ENCODE measurements around the gene NINJ2.

Gene NINJ2

DNA sequence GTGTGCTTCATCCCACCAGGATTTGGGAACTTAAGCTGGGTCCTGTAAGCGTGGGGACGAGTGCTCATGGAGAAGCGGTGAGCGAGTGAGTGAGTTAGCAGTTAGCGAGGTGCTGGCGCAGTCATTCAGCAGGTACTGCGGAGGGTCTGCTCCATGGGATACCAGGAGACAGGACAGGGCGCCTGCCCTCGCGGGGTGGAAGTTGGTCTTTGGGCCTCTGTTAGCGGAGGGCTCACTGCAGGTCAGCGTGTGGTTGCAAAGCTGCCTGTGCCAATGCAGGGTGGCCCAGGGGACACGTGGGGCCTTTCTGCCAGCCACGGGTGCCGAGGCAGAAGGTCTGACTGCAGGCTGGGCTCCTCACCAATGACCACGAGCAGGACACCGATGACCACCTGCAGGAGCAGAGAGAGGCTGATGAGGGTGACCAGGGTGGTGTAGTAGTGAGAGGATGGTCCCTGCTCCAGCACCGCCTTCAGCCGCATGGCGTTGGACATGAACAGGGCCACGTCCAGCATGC, 97.6 kb downstream of the NINJ2 start:
- in situ Hi-C loops (cut with HindIII; ENCODE audit: low pct_ligation_motif_present, low pct_unique_long_range_greater_than_20kb, low sequenced_read_pairs): no loop called here
- DNase-seq: no peak

DNA sequence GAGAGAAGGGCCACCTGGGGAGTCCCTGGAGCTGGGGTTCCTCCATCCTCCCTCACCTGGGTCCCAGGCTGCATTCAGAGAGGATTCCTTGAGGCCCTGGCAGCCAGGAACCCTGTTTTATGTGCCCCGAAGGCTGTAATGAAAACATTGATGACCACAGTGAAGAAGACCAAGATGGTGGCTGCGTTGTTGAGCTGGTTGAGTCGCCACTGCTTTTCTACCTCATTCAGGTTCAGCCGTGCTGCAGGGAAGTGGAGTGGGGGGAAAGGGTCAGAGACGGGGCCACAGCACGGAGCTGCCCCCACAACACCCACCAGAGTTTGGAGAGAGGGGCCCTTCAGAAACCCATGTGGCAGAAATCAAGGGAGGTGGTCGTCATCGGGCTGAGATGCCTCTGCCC, 98.1 kb downstream of the NINJ2 start:
- DNase-seq: no peak
- in situ Hi-C loops (cut with HindIII; ENCODE audit: low pct_ligation_motif_present, low pct_unique_long_range_greater_than_20kb, low sequenced_read_pairs): no loop called here

DNA sequence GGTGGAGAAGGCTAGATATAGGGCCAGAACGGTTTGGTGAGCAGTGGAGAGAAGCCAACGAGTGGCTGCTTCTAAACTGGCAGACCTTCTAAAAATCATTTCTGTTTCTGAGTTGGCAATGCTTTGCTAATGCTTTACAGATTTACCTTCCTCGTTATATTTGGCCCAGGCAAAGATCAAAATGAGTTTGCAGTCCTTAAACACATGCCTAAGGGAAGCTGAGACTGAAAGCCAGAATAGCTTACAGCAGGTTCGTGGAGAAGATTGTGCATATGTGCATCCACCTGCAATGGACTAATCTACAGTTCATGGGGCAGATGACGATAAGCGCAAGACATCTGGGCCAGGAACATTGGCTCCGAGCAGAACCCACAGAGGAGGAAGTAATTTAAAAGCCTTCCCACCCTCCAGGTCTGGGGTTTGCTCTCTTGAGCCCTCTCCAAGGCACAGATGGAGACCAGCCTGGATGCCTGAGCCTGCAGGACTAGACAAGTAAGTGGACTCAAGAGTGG, 99.4 kb downstream of the NINJ2 start:
- DNase-seq: no peak
- in situ Hi-C loops (cut with HindIII; ENCODE audit: low pct_ligation_motif_present, low pct_unique_long_range_greater_than_20kb, low sequenced_read_pairs): no loop called here

DNA sequence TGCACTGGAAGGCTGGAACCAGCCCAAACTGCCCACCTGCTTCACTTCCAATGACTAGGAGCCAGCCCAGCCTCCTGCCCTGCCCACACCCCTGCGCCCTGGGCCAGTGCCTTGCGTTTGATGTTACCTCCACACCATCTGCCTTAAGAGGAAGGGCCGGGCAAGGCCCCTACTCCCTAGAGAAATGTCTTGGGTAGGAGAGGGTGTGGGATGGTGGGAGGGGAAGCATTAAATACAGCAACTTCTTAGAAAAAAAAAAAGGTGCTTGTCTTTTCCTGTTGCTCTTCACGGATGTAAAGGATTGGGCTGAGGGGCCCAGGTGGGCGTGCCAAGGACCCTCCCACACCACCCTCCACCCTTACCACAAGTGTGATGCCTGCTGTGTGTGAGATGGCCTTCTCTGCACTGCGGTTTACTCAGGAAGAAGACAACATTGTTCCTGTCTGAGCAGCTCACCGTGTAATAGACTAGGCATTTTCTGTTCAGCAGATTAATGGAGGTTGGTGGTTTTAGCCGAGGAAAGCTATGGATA, 99.9 kb downstream of the NINJ2 start:
- DNase-seq: no peak
- in situ Hi-C loops (cut with HindIII; ENCODE audit: low pct_ligation_motif_present, low pct_unique_long_range_greater_than_20kb, low sequenced_read_pairs): no loop called here

DNA sequence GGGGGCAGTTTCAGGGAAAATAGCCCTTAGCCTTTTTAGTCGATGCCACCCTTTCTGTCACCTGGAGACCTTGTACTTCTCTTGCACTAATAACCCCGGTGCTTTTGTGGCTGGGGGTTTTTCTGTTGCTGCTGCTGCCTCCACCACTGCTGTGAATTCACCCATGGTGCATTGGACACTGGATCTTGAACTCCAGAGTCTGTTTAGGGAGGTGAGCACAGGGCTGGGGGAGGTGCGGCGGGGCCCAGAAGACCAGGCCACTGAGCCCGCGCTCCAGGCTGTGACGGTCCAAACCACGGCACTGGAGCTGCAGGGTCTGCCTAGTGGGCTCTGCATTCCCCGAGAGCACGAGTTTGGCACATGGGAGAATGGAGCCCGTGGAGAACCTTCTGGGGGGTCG, 100.6 kb downstream of the NINJ2 start:
- in situ Hi-C loops (cut with HindIII; ENCODE audit: low pct_ligation_motif_present, low pct_unique_long_range_greater_than_20kb, low sequenced_read_pairs): no loop called here
- DNase-seq: no peak

DNA sequence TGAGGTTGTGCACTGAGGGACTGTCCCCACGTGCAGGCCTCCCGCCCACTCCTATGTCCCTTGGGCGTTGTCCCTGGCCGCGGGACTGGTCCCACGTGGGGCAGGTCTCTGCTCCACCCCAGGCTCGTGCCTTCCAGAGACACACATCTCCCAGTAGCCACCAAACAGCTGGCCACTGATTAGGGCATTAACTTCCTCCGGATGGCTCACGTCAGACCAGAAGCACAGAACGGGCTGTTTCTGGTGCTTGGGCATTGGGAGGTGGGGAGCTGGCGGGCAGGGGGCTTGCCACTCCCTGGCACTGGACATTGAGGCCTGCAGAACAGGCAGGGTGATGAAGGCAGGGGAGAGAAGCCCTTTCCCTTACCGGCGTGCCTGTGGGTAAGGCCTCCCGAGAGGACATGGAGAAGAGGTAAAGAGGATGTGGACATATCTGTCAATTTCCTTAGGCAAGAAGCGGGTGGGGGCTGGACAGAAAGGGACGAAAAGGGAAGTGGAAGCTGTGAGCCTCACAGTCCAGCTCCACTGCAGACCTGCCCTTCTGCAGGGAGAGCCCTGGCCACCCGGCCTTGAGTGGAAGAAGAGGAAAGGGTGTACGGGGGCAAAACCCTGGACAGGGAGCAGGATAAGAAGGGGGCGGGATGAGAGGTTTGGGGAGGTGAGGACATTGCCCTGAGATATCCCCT, 101.2 kb downstream of the NINJ2 start:
- in situ Hi-C loops (cut with HindIII; ENCODE audit: low pct_ligation_motif_present, low pct_unique_long_range_greater_than_20kb, low sequenced_read_pairs): no loop called here
- no peak for DNase-seq

DNA sequence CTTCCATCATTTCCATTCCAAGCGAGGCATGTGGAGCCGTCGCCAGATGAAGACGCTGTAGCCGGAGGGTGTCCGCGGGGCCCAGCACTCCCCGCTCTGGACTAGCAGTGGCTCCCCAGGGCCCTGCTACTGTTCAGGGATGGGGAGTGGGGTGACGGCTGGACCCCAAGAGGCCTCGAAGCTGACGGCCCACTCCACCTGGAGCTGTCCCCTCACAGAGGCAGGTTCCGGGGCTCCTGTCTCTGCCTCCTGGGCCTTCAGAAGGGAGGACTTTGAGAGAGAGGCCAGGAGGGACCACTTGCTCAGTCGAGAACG, 101.9 kb downstream of the NINJ2 start:
- DNase-seq: no peak
- in situ Hi-C loops (cut with HindIII; ENCODE audit: low pct_ligation_motif_present, low pct_unique_long_range_greater_than_20kb, low sequenced_read_pairs): no loop called here

DNA sequence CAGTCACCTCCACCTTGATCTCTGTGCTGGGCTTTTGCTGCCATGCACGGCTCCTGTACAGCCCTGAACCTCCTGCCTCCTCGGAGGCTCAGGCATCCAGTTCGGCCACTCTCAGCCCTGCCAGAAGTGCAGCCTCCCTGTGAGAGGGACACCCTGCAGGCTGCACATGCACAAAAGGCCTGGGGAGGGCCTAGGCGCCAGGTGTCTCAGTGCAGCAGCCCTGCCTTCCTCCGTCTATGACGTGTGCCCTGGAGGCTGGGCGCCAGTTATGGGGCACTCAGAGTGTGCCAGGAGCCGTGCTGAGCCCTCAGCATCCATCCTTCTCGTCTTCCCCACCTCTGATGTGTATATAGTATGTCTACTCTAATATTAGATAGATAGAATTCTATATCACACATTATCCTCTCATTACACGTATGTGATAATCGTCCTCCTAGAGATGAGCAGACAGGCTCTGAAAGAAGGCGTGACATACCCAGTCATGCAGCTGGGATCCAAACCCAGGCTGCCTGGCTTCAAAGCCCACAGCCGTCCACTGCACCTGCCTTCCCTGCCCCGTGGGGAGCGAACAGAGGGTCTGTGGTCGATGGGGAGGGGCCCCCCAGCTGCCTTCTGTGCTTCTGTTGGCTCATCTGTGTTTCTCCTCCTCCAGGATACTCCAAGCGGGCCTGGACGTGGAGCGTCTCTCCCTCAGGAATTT, 102.4 kb downstream of the NINJ2 start:
- no peak for DNase-seq

DNA sequence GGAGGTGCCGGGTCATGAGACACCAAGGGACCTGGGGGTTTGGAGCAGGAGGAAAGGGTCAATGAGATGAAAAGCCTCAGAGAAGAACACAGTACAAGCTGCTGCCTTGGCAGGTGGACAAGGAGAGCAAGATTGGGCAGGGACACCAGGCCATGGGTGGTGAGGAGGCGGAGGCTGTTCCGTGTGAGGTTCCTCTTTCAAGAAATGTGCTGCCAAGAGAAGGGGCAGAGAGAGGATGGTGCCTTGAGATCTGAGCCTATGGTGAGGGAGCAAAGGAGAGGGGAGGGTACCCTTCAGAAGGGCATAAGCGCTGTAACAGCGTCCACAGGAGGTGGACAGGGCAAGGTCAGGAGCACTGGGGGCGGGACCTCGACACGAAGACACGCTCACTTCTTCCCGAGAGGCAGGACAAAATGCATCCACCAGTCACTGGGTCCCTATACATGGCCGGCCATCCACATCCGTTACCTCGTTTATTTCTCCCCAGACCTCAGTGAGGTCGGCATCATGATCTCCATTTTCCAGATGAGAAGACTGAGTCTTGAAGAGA, 103.3 kb downstream of the NINJ2 start:
- in situ Hi-C loops (cut with HindIII; ENCODE audit: low pct_ligation_motif_present, low pct_unique_long_range_greater_than_20kb, low sequenced_read_pairs): no loop called here
- no peak for DNase-seq

More for the DNA sequence above, 102.4 kb downstream of the NINJ2 start:
- in situ Hi-C loops (cut with HindIII; ENCODE audit: low pct_ligation_motif_present, low pct_unique_long_range_greater_than_20kb, low sequenced_read_pairs): no loop called here

DNA sequence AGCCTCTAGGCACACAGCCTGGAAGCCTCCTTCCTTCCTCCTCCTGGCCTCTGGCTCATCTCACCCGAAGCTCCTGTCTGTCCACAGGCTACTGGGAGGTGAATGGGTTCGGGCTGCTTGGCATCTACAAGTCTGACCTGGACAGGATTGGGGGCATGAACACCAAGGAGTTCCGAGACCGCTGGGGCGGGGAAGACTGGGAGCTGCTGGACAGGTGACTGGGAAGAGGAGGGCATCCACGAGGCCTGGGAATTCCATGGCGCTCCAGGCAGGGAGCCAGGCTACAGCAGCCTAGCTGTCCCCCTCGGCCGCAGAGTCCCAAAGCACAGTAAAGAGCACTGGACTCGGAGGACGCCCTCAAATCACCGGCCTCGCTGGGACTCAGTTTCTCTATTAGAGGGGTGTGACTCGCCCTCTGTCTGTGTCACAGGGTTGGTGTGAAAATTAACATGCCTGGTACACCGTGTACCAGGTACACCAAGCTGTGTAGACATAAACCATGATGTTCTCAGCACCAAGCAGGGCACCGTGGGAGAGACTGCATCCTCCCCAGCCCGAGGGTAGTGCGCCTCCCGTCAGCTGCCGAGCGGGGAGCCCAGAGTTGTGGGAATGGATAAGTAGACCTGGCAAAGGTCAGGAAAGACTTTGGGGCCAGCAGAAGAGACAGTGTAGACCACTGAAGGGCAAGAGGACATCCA, 103.9 kb downstream of the NINJ2 start:
- DNase-seq: no peak
- in situ Hi-C loops (cut with HindIII; ENCODE audit: low pct_ligation_motif_present, low pct_unique_long_range_greater_than_20kb, low sequenced_read_pairs): no loop called here

DNA sequence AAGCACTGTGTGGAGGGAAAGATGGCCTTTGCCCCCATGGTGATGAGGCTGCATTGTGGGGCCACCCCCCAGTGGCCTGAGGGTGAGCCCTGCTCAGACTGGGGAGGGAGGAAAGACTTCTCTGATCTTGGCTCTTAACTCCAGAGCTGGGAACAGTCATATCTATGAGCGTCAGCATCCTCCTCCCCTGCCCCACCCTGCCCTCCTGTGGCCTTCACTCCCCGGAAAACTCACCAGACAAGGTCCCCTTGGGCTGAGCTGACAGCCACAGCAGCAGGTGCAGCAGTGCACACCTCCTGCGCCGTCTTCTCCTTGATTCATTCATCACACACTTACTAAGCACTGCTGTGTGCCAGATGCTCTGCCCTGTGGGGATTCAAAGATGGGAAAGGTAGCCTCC, 104.7 kb downstream of the NINJ2 start:
- no peak for DNase-seq
- in situ Hi-C loops (cut with HindIII; ENCODE audit: low pct_ligation_motif_present, low pct_unique_long_range_greater_than_20kb, low sequenced_read_pairs): no loop called here

DNA sequence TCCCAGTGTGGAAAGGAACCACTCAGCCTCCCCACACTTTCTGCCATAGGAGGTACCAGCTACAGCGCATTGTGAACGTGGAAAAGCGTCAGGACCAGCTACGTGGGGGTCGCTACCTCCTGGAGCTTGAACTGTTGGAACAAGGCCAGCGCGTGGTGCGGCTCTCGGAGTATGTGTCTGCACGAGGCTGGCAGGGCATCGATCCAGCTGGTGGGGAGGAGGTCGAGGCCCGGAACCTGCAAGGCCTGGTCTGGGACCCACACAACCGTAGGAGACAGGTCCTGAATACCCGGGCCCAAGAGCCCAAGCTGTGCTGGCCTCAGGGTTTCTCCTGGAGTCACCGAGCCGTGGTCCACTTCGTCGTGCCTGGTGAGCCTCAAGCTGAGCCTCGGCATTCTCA, 106.7 kb downstream of the NINJ2 start:
- in situ Hi-C loops (cut with HindIII; ENCODE audit: low pct_ligation_motif_present, low pct_unique_long_range_greater_than_20kb, low sequenced_read_pairs): no loop called here
- DNase-seq: no peak

DNA sequence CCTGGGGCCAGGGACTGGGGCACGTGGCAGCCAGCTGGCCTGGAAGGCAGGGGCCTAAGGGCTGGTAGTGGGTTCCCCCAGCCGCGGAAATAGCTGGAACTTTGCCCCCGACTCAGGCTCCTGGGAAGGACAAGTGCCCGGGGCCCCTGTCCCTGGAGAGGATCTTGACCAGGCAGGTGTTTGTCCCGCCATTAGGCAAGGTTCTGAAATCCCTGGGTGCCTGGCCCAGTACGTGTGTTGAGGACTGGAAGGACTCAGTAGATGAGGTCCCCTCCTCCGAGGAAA, 109.3 kb downstream of the NINJ2 start:
- DNase-seq: no peak
- in situ Hi-C loops (cut with HindIII; ENCODE audit: low pct_ligation_motif_present, low pct_unique_long_range_greater_than_20kb, low sequenced_read_pairs): no loop called here

DNA sequence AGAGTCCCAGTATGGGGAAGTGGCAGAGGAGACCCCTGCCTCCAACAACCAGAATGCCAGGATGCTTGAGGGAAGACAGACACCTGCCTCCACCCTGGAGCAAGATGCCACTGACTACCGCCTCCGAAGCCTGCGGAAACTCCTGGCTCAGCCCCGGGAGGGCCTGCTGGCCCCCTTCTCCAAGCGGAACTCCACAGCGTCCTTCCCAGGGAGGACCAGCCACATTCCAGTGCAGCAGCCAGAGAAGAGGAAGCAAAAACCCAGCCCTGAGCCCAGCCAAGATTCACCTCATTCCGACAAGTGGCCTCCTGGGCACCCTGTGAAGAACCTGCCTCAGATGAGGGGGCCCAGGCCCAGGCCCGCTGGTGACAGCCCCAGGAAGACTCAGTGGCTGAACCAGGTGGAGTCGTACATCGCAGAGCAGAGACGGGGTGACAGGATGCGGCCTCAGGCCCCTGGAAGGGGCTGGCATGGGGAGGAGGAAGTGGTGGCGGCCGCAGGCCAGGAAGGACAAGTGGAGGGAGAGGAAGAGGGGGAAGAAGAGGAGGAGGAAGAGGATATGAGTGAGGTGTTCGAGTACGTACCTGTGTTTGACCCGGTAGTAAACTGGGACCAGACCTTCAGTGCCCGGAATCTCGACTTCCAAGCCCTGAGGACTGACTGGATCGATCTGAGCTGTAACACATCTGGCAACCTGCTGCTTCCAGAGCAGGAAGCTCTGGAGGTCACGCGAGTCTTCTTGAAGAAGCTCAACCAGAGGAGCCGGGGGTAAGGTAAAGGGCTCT, 109.8 kb downstream of the NINJ2 start:
- no peak for DNase-seq
- in situ Hi-C loops (cut with HindIII; ENCODE audit: low pct_ligation_motif_present, low pct_unique_long_range_greater_than_20kb, low sequenced_read_pairs): no loop called here

DNA sequence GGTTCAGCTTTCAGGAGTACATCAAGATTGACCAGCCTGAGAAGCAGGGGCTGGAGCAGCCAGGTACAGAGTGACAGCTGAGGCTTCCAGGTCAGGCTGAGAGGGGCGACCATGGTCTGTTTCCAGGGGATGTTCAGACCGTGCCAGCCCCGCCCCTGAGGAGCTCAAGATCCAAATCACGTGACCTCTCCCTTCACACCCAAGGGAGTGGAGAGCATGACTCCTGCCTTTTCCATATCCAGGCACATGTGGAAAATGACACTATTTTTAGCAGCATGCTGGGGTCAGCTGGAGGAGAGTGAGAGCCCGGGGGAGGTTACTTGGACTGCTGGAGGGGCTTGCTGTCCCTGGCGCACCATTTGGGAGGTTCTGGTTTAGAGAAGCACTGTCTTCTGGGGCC, 110.8 kb downstream of the NINJ2 start:
- in situ Hi-C loops (cut with HindIII; ENCODE audit: low pct_ligation_motif_present, low pct_unique_long_range_greater_than_20kb, low sequenced_read_pairs): no loop called here
- DNase-seq: no peak

DNA sequence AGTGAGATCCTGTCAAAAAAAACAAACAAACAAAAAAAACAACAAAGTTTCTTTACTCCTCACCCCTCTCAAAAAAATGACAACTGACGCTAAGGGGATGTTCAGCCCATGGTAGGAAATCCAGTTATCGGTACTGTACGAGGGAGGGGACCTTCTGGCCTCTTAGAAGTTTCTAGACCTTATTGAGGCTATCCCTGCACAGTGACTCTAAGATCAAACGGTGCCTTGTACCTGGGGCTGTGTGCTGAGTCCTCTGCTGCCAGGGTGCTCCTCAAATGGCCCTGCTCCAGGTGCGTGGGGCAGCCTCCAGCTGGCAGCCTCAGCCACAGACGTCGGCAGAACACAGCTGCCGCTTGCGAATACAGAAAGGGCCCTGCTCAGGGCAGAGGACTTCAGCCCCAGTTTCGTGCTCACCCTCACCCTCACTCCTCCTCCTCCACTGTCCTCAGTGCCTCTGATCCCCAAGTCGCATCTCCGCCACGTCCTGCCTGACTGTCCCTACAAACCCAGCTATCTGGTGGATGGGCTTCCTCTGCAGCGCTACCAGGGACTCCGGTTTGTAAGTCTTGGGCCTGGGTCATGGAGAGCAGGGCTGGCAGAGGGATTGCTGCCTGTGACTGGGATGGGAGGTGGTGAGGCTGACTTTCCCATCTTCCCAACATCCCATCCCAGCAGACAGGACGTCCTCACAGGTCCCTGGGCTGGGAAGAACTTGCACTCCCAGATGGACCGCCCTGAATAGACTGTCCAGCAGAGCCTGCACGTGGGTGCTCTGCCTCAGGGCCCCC, 112.6 kb downstream of the NINJ2 start:
- no peak for DNase-seq
- in situ Hi-C loops (cut with HindIII; ENCODE audit: low pct_ligation_motif_present, low pct_unique_long_range_greater_than_20kb, low sequenced_read_pairs): no loop called here

DNA sequence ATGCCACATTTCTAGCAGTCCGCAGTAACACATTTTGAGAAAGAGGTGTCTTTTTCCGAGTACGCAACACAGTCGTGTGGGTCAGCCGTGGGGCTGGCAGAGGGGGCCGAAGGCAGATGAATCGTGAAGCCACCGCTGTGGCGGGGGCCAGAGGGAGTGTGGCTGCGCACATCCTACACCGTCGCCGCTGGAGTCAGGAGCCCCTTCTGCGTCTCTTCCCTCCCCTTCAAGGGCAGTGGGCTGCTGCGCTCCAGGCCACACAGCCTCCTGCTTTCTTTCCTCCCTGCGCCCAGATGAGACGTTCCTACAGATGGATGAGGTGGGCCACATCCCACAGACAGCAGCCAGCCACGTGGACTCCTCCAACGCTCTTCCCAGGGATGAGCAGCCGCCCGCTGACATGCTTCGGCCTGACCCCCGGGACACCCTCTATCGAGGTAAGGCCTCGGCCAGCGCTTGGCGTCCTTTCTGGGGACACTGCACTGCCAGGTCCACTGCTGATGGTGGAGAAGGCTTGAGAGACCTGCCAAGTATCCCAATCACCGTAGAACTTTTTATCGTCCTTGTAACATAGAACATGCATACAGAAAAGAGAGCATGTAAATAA, 113.7 kb downstream of the NINJ2 start:
- in situ Hi-C loops (cut with HindIII; ENCODE audit: low pct_ligation_motif_present, low pct_unique_long_range_greater_than_20kb, low sequenced_read_pairs): no loop called here
- DNase-seq: no peak
